ENCODE measurements around the gene AKAP1. TPM values are rescaled to one million over a fixed set of nuclear protein-coding genes. Genes with fewer than 3 reads are reported as not detected.

Gene AKAP1, protein sequence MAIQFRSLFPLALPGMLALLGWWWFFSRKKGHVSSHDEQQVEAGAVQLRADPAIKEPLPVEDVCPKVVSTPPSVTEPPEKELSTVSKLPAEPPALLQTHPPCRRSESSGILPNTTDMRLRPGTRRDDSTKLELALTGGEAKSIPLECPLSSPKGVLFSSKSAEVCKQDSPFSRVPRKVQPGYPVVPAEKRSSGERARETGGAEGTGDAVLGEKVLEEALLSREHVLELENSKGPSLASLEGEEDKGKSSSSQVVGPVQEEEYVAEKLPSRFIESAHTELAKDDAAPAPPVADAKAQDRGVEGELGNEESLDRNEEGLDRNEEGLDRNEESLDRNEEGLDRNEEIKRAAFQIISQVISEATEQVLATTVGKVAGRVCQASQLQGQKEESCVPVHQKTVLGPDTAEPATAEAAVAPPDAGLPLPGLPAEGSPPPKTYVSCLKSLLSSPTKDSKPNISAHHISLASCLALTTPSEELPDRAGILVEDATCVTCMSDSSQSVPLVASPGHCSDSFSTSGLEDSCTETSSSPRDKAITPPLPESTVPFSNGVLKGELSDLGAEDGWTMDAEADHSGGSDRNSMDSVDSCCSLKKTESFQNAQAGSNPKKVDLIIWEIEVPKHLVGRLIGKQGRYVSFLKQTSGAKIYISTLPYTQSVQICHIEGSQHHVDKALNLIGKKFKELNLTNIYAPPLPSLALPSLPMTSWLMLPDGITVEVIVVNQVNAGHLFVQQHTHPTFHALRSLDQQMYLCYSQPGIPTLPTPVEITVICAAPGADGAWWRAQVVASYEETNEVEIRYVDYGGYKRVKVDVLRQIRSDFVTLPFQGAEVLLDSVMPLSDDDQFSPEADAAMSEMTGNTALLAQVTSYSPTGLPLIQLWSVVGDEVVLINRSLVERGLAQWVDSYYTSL
- polyA plus RNA-seq (24.1 to 39.5 TPM (median 31.3 TPM) in 3 replicates), polyA minus RNA-seq (65.2 to 105 TPM (median 75.1 TPM) in 3 replicates)
- 33.6 TPM for polyA plus RNA-seq (2011; ENCODE audit: low read depth)
- polyA plus RNA-seq (2011; cell fraction: cytosol; rRNA removed) = 16.5 and 16.6 TPM in 2 replicates
- polyA plus RNA-seq (2011; cell fraction: nucleus; rRNA removed) = 106 and 125 TPM in 2 replicates
- 15.7 and 21.0 TPM in 2 replicates for polyA plus RNA-seq (2012; ENCODE audit: low replicate concordance)
- polyA minus RNA-seq (2011; cell fraction: cytosol; rRNA and poly(A)+ RNA removed) = 49.1 TPM
- 69.1 and 71.8 TPM in 2 replicates for polyA minus RNA-seq (2011; cell fraction: nucleus; rRNA and poly(A)+ RNA removed)

DNA sequence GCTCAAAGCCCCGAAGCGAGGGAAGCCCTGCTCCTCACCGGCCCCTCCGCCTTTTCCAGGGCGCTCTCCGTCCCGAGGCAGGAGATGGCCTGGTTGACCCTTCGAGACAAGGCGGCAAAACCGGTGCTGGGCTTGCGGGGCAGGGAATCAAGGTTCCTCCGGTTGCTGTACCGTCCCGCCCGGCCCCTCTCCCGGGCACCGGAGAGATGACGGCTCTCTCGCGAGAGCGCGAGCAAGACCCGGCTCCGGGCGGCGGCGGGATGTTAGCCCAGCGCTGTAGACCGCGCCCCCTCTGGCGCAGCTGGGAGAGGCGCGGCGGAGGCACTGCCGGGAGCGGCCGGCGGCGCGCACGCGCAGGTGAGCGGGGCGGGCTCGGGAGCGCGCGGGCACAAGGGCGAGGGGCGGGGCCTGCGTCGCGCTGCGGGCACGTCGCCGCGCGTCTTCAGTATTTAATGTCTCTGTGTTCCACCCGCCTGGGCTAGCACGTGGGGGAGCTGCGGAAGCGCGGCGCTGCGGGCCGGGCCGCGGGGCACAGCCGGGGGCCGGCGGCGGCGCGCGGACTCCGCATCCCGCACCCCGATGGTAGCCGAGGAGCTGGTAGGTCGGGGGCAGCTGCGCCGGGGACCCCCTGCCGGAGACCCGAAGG is at the start of gene AKAP1:
AKAP1 (plus strand) TSS at position 445 of the 646 bp plus-strand sequence. CDS start 20,219 bp downstream, outside the sequence.
- Histone ChIP-seq H3K4me1 (ENCODE audit: control insufficient read depth, extremely low read depth, insufficient read depth, low read length) (peaks cover 11% of the 10 kb centered on the region), H3K36me3 (ENCODE audit: control insufficient read depth in 2 of 2, extremely low read depth in 1 of 2, insufficient read depth in 2 of 2, low read length in 2 of 2) (no peaks in the 10 kb centered on the region), H3K9ac (ENCODE audit: control insufficient read depth, extremely low read depth, insufficient read depth, low read length) (peak within 1 kb of the TSS; percentile 97), H3K4me2 (ENCODE audit: control insufficient read depth, extremely low read depth, insufficient read depth, low read depth, low read length) (peak within 1 kb of the TSS; percentile 83), H3K9me3 (ENCODE audit: control insufficient read depth, low read depth, low read length) (no peaks in the 10 kb centered on the region), H2AFZ (ENCODE audit: control insufficient read depth, low read length) (peak within 1 kb of the TSS; percentile 99), H4K20me1 (ENCODE audit: control insufficient read depth, extremely low read depth, insufficient read depth, low read length) (no peaks in the 10 kb centered on the region), H3K27me3 (ENCODE audit: control insufficient read depth, extremely low read depth, insufficient read depth, low read length) (no peaks in the 10 kb centered on the region), H3K27ac (ENCODE audit: control insufficient read depth, insufficient read depth, low read length) (peak within 1 kb of the TSS; percentile 97), H3K9me1 (ENCODE audit: control insufficient read depth, extremely low read depth, insufficient read depth, low read length) (no peaks in the 10 kb centered on the region), H3K79me2 (ENCODE audit: control insufficient read depth, insufficient read depth, low read length) (peaks cover 41% of the 10 kb centered on the region), H3K4me3 (ENCODE audit: control insufficient read depth in 2 of 3, extremely low read depth in 1 of 3, insufficient read depth in 2 of 3, low read depth in 1 of 3, low read length in 3 of 3) (peak within 1 kb of the TSS; percentile 82 to 96 (median 89))
- DNase-seq (ENCODE audit: low read depth, low spot score) (peak; percentile 58), FAIRE-seq (no peak)
- dilution Hi-C loops (cut with MboI; ENCODE audit: extremely low pct_ligation_motif_present, low sequenced_read_pairs) = no loop called here
- TF ChIP-seq, protein P1, sequence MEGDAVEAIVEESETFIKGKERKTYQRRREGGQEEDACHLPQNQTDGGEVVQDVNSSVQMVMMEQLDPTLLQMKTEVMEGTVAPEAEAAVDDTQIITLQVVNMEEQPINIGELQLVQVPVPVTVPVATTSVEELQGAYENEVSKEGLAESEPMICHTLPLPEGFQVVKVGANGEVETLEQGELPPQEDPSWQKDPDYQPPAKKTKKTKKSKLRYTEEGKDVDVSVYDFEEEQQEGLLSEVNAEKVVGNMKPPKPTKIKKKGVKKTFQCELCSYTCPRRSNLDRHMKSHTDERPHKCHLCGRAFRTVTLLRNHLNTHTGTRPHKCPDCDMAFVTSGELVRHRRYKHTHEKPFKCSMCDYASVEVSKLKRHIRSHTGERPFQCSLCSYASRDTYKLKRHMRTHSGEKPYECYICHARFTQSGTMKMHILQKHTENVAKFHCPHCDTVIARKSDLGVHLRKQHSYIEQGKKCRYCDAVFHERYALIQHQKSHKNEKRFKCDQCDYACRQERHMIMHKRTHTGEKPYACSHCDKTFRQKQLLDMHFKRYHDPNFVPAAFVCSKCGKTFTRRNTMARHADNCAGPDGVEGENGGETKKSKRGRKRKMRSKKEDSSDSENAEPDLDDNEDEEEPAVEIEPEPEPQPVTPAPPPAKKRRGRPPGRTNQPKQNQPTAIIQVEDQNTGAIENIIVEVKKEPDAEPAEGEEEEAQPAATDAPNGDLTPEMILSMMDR (optimal IDR thresholded peaks at IDR 0.05 in 1 of 3, IDR thresholded peaks at IDR 0.05 in 1 of 3, conservative IDR thresholded peaks at IDR 0.05 in 1 of 3; ENCODE audit: extremely low read depth in 1 of 3, insufficient read depth in 2 of 3, low read length in 3 of 3) = peak in 1 of 3 experiments; percentile 51
- TF ChIP-seq EZH2 (IDR thresholded peaks at IDR 0.05; ENCODE audit: low read length) = no peak

DNA sequence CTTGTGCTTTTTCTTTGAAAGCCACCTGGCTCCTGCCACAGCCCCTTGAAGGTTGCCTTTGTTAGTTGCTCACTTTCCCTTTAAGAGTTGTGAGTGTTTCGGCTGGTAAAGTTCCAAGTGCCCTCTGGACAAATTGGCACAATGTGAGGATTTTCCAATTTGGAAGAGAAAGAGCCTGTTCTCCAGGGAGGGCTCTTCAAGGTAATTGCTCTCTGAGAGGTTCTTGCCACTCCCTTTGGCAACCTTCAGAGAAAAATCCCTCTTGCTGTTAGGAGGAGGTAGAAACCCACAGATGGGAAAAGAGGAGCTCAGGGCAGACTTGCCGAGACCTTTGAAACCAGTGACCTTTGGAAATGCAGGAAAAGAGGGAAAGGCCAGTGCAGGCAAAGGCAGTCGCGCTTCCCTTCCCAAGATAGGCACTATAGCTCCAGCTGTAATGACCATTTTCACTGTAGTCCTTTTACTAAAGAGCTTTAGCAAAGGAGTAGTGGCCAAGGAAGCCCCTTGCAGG is 49.0 kb upstream of the AKAP1 start:
- DNase-seq (ENCODE audit: low read depth, low spot score) (no peak), FAIRE-seq (no peak)
- peak overlapping the region; percentile 35 for H3K4me2 ChIP-seq (ENCODE audit: control insufficient read depth, extremely low read depth, insufficient read depth, low read depth, low read length)
- dilution Hi-C loops (cut with MboI; ENCODE audit: extremely low pct_ligation_motif_present, low sequenced_read_pairs) = no loop called here
- peaks cover 20% of the 10 kb centered on the region for H3K27me3 ChIP-seq (ENCODE audit: control insufficient read depth, extremely low read depth, insufficient read depth, low read length)
- peak overlapping the region; percentile 38 for H2AFZ ChIP-seq (ENCODE audit: control insufficient read depth, low read length)
- H3K27ac ChIP-seq (ENCODE audit: control insufficient read depth, insufficient read depth, low read length) = no peak overlapping the region
- no peaks in the 10 kb centered on the region for H3K9me3 ChIP-seq (ENCODE audit: control insufficient read depth, low read depth, low read length)
- TF ChIP-seq, protein P1 (optimal IDR thresholded peaks at IDR 0.05 in 1 of 3, IDR thresholded peaks at IDR 0.05 in 1 of 3, conservative IDR thresholded peaks at IDR 0.05 in 1 of 3; ENCODE audit: extremely low read depth in 1 of 3, insufficient read depth in 2 of 3, low read length in 3 of 3) = no peak
- TF ChIP-seq EZH2 (IDR thresholded peaks at IDR 0.05; ENCODE audit: low read length) = no peak
- H3K4me1 ChIP-seq (ENCODE audit: control insufficient read depth, extremely low read depth, insufficient read depth, low read length) = peaks cover 8% of the 10 kb centered on the region
- no peaks in the 10 kb centered on the region for H4K20me1 ChIP-seq (ENCODE audit: control insufficient read depth, extremely low read depth, insufficient read depth, low read length)
- H3K4me3 ChIP-seq (ENCODE audit: control insufficient read depth in 2 of 3, extremely low read depth in 1 of 3, insufficient read depth in 2 of 3, low read depth in 1 of 3, low read length in 3 of 3) = no peak overlapping the region
- H3K36me3 ChIP-seq (ENCODE audit: control insufficient read depth in 2 of 2, extremely low read depth in 1 of 2, insufficient read depth in 2 of 2, low read length in 2 of 2) = no peaks in the 10 kb centered on the region
- no peak overlapping the region for H3K9ac ChIP-seq (ENCODE audit: control insufficient read depth, extremely low read depth, insufficient read depth, low read length)
- H3K9me1 ChIP-seq (ENCODE audit: control insufficient read depth, extremely low read depth, insufficient read depth, low read length) = no peaks in the 10 kb centered on the region
- H3K79me2 ChIP-seq (ENCODE audit: control insufficient read depth, insufficient read depth, low read length) = no peaks in the 10 kb centered on the region
